HepG2 (cell line): ENCODE results near the gene CDK3. TPM values are rescaled to one million over a fixed set of nuclear protein-coding genes. Genes with fewer than 3 reads are reported as not detected.

Source experiments
- NFE2L2 ChIP-seq: fragments of 150-350 bp; IDR thresholded peaks from 2 replicates; pipeline ENCODE4 v1.6.1; 2014; ENCODE audit warnings: low read length
- POLR2A ChIP-seq, 2 experiments: IDR thresholded peaks; 2 replicates each; pipeline ENCODE4 v1.6.1; 2011; ENCODE audit warnings: low read depth in 2 of 2, low read length in 2 of 2, mild to moderate bottlenecking in 1 of 2, moderate library complexity in 1 of 2; ENCODE audit not compliant: insufficient read depth in 1 of 2
- PRDM4 ChIP-seq: sonication (generic); formaldehyde crosslinking; IDR thresholded peaks from 2 replicates; pipeline ENCODE4 v1.9.0; 2021; ENCODE audit warnings: missing genetic modification reagents, borderline replicate concordance
- RBM39 ChIP-seq: fragments of 200-400 bp; formaldehyde crosslinking; IDR thresholded peaks from one replicate; pipeline ENCODE4 v1.6.1; 2018; ENCODE audit warnings: antibody characterized with exemption, mild to moderate bottlenecking, low read depth, low read length; ENCODE audit not compliant: poor library complexity, severe bottlenecking
- THRA ChIP-seq: sonication (generic); formaldehyde crosslinking; IDR thresholded peaks from 2 replicates; pipeline ENCODE4 v1.4.0; 2020; ENCODE audit warnings: missing genetic modification reagents, borderline replicate concordance
- TRAFD1 ChIP-seq: sonication (generic); formaldehyde crosslinking; IDR thresholded peaks from 2 replicates; pipeline ENCODE4 v1.5.1; 2020; ENCODE audit warnings: missing genetic modification reagents, mild to moderate bottlenecking, borderline replicate concordance
- ZBTB3 ChIP-seq: sonication (generic); formaldehyde crosslinking; IDR thresholded peaks from 2 replicates; pipeline ENCODE4 v1.4.0; 2020; ENCODE audit warnings: low read depth, mild to moderate bottlenecking, moderate library complexity, missing genetic modification reagents, borderline replicate concordance
- ZMYM2 ChIP-seq: sonication (generic); formaldehyde crosslinking; IDR thresholded peaks from 2 replicates; pipeline ENCODE4 v1.8.0; 2022; ENCODE audit warnings: mild to moderate bottlenecking, missing genetic modification reagents
- ZNF138 ChIP-seq: sonication (generic); formaldehyde crosslinking; IDR thresholded peaks from 2 replicates; pipeline ENCODE4 v1.5.0; 2020; ENCODE audit warnings: mild to moderate bottlenecking, low read depth, missing genetic modification reagents
- ZNF281 ChIP-seq: sonication (generic); formaldehyde crosslinking; IDR thresholded peaks from 2 replicates; pipeline ENCODE4 v1.4.0; 2020; ENCODE audit warnings: missing genetic modification reagents, borderline replicate concordance
- ZNF646 ChIP-seq: sonication (generic); formaldehyde crosslinking; IDR thresholded peaks from 2 replicates; pipeline ENCODE4 v1.9.0; 2021; ENCODE audit warnings: mild to moderate bottlenecking, missing genetic modification reagents
- ZNF879 ChIP-seq: sonication (generic); formaldehyde crosslinking; IDR thresholded peaks from 2 replicates; pipeline ENCODE4 v1.8.1; 2023; ENCODE audit warnings: missing genetic modification reagents
- ZNF891 ChIP-seq: sonication (generic); formaldehyde crosslinking; IDR thresholded peaks from 2 replicates; pipeline ENCODE4 v1.5.0; 2020; ENCODE audit warnings: mild to moderate bottlenecking, missing genetic modification reagents
- polyA plus RNA-seq, 8 experiments: library from polyadenylated mRNA; depleted of rRNA in 3 of 8; stranded (reverse) in 7 of 8; unstranded in 1 of 8; fragments of >200 nt; fragmentation: Illumina TruSeq in 4 of 8; extraction: Trizol in 4 of 8; gene quantifications; 2 replicates each; pipeline versions ENCODE4 v1.2.1 to v1.2.3, GENCODE V29; 2011 to 2016; ENCODE audit warnings: low read depth in 4 of 8, missing spikeins in 1 of 8, mixed read lengths in 1 of 8; ENCODE audit not compliant: insufficient read depth in 1 of 8
- total RNA-seq, 5 experiments: library from RNA; depleted of rRNA; stranded (reverse); fragments of >200 nt; fragmentation: Illumina TruSeq; extraction: Trizol; gene quantifications; 2 replicates each; pipeline ENCODE4 v1.2.3, GENCODE V29; 2016; ENCODE audit warnings: low read depth in 1 of 5

The CDK3 gene
- total and polyA plus RNA-seq, 2 of the 13 experiments (the other 11 are each of a cell fraction or from before 2014, with no cell fraction given): 5.8 to 11.4 TPM

GRCh38 chr17:75979705-75980187, 20.9 kb upstream of the CDK3 start (continued):
- no peak for TF ChIP-seq ZNF281 (CRISPR knock-in tag)
- TF ChIP-seq PRDM4: peak; percentile 21; the same call in 1 of the 2 replicates
- TF ChIP-seq ZBTB3 (CRISPR knock-in tag): no peak; the same call in 1 of the 2 replicates
- no peak for TF ChIP-seq ZMYM2 (CRISPR knock-in tag)
- no peak for TF ChIP-seq POLR2A (IDR thresholded peaks at IDR 0.05; ENCODE audit: insufficient read depth in 1 of 2, low read depth in 2 of 2, low read length in 2 of 2)
- 0 out of 2 replicates have a peak, but pooled peaks have one; percentile 7 for TF ChIP-seq ZNF138 (CRISPR knock-in tag)
- TF ChIP-seq ZNF646 (CRISPR knock-in tag): 0 out of 2 replicates have a peak, but pooled peaks have one; percentile 32
- no peak; the same call in 1 of the 2 replicates for TF ChIP-seq THRA (CRISPR knock-in tag)
- TF ChIP-seq NFE2L2: no peak
- TF ChIP-seq RBM39: no peak
- TF ChIP-seq ZNF879 (CRISPR knock-in tag): no peak
- no peak; the same call in 1 of the 2 replicates for TF ChIP-seq ZNF891 (CRISPR knock-in tag)
- 0 out of 2 replicates have a peak, but pooled peaks have one; percentile 16 for TF ChIP-seq TRAFD1
